ENCODE results near the gene MTMR2. TPM values are rescaled to one million over a fixed set of nuclear protein-coding genes. Genes with fewer than 3 reads are reported as not detected.

The MTMR2 gene
- total and polyA plus RNA-seq, 12 donors, result 7.8 to 23.1 (median 20.0) TPM

DNA sequence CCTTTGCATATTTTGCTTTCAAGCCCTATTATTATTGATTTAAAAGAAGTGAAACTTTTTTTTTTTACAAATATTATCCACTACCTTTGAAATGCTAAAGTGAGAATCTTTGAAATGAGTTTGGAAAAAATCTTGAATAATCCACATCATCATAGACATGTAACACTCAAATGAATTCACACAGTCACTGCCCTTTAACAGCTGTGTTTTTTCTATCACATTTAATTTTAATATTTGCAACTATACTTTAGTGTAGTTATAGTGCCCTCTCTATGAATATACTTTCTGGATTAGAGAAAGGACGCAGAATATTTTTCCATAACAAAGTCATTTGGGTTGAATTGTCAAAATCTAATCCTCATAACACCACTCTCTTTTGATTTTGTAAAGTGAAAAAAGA lies 37.9 kb upstream of the MTMR2 start:
- Histone ChIP-seq H3K9me3 (no peaks in the 10 kb centered on the region), H3K4me1 (no peaks in the 10 kb centered on the region), H3K27ac (no peak overlapping the region), H3K27me3 (no peaks in the 10 kb centered on the region), H3K4me3 (no peak overlapping the region), H3K36me3 (no peaks in the 10 kb centered on the region)
- WGBS, 2 donors, result 94 to 98% methylated on average over 1 of the region's 1 CpG
- TF ChIP-seq, protein P1, sequence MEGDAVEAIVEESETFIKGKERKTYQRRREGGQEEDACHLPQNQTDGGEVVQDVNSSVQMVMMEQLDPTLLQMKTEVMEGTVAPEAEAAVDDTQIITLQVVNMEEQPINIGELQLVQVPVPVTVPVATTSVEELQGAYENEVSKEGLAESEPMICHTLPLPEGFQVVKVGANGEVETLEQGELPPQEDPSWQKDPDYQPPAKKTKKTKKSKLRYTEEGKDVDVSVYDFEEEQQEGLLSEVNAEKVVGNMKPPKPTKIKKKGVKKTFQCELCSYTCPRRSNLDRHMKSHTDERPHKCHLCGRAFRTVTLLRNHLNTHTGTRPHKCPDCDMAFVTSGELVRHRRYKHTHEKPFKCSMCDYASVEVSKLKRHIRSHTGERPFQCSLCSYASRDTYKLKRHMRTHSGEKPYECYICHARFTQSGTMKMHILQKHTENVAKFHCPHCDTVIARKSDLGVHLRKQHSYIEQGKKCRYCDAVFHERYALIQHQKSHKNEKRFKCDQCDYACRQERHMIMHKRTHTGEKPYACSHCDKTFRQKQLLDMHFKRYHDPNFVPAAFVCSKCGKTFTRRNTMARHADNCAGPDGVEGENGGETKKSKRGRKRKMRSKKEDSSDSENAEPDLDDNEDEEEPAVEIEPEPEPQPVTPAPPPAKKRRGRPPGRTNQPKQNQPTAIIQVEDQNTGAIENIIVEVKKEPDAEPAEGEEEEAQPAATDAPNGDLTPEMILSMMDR (IDR thresholded peaks at IDR 0.05), result no peak
- DNase-seq, result no peak
- intact Hi-C loops (cut with DNase I), result no loop called here
- no peak for ATAC-seq

DNA sequence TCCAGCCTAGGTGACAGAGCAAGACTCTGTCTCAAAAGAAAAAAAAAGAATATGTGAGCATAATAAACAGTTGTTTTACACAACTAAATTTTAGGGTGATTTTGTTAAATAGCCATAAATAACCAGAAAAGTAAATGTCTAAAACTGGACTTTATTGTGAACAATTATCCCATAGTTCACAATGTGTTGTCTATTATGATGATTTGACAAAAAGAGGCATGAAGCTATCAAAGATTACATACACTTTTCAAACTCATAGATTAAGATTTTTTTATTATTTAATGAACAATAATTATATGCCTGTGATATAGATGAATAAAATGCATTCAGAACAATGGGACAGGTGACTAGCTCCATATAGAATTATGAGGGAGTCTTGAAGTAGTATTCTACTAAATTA lies 27.0 kb upstream of the MTMR2 start:
- no peaks in the 10 kb centered on the region for H3K27me3 ChIP-seq
- intact Hi-C loops (cut with DNase I), result no loop called here
- peaks cover 0 to 4% (median 0%) of the 10 kb centered on the region in 11 donors for H3K9me3 ChIP-seq
- TF ChIP-seq, protein P1 (IDR thresholded peaks at IDR 0.05), result no peak
- DNase-seq (no peak), ATAC-seq (no peak)
- no peak overlapping the region for H3K27ac ChIP-seq
- no peak overlapping the region for H3K4me3 ChIP-seq
- H3K36me3 ChIP-seq, result no peaks in the 10 kb centered on the region
- H3K4me1 ChIP-seq, result no peaks in the 10 kb centered on the region

DNA sequence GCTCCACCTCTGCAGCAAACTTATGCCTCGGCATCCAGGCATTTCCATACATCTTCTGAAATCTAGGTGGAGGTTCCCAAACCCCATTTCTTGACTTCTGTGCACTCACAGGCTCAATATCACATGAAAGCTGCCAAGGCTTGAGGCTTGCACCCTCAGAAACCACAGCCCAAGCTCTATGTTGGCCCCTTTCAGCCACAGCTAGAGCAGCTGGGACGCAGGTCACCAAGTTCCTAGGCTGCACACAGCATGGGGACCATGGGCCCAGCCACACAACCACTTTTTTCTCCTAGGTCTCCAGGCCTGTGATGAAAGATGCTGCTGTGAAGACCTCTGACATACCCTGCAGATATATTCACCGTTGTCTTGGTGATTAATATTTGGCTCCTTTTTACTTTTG lies 24.7 kb upstream of the MTMR2 start:
- TF ChIP-seq, protein P1 (IDR thresholded peaks at IDR 0.05), result no peak
- H3K4me1 ChIP-seq, result no peaks in the 10 kb centered on the region
- peaks cover 0 to 21% (median 0%) of the 10 kb centered on the region in 11 donors for H3K9me3 ChIP-seq
- H3K36me3 ChIP-seq, result no peaks in the 10 kb centered on the region
- ATAC-seq (no peak), DNase-seq (no peak)
- H3K27ac ChIP-seq, result no peak overlapping the region
- no peak overlapping the region for H3K4me3 ChIP-seq
- H3K27me3 ChIP-seq, result no peaks in the 10 kb centered on the region
- 92 to 95% methylated on average over 3 of the region's 3 CpGs for whole genome bisulfite sequencing, 2 donors
- intact Hi-C loops (cut with DNase I), result no loop called here

DNA sequence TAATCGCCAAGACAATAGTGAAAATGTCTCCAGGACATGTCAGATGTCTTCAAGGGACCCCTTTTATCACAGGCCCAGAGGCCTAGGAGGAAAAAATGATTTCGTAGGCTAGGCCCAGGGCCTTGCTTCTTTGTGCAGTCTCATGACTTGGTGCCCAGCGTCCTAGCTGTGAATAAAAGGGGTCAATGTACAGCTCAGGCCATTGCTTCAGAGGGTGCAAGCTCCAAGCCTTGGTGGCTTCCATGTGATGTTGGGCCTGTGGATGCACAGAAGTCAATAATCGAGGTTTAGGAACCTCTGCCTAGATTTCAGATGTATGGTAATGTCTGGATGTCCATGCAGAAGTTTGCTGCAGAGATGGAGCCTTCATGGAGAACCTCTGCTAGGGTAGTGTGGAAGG lies 20.7 kb upstream of the MTMR2 start:
- intact Hi-C loops (cut with DNase I), result no loop called here
- ATAC-seq (no peak), DNase-seq (no peak)
- H3K9me3 ChIP-seq, result peaks cover 0 to 21% (median 0%) of the 10 kb centered on the region in 11 donors
- H3K4me3 ChIP-seq, result no peak overlapping the region
- 81 to 89% methylated on average over 4 of the region's 4 CpGs for WGBS, 2 donors
- TF ChIP-seq, protein P1 (IDR thresholded peaks at IDR 0.05), result no peak
- no peaks in the 10 kb centered on the region for H3K27me3 ChIP-seq
- no peaks in the 10 kb centered on the region for H3K36me3 ChIP-seq
- no peak overlapping the region for H3K27ac ChIP-seq
- no peaks in the 10 kb centered on the region for H3K4me1 ChIP-seq

DNA sequence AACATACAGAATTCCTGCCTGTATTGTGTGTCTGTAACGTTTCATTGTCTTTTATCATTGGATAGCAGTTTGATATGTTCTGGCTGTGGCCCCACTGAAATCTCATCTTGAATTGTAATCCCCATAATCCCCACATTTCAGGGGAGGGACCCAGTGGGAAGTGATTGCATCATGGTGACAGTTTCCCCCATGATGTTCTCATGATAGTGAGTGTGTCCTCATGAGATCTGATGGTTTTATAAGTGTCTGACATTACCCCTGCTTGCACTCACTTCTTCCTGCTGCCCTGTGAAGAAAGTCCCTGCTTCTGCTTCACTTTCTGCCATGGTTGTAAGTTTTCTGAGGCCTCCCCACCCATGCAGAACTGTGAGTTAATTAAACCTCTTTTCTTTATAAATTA lies 19.6 kb upstream of the MTMR2 start:
- intact Hi-C loops (cut with DNase I), result no loop called here
- ATAC-seq, result no peak
- Histone ChIP-seq H3K4me3 (no peak overlapping the region), H3K27ac (no peak overlapping the region), H3K9me3 (peaks cover 0 to 20% (median 0%) of the 10 kb centered on the region in 11 donors), H3K36me3 (no peaks in the 10 kb centered on the region), H3K27me3 (no peaks in the 10 kb centered on the region), H3K4me1 (no peaks in the 10 kb centered on the region)
- 74 to 78% methylated on average over 1 of the region's 1 CpG for WGBS, 2 donors
- TF ChIP-seq, protein P1 (IDR thresholded peaks at IDR 0.05), result no peak
- no peak for DNase-seq
